Fibroblast of mammary gland (primary cell): Measurements from ENCODE around the gene MOSMO.
"Not testable (repeated sequence)": the region's sequence is repeated elsewhere in the genome, so short reads cannot be mapped to it uniquely, and the experiment has no call there.

ENCODE experiments used
- DNase-seq: peaks from one replicate; pipeline ENCODE4 v3.0.0-alpha.2; 2010; ENCODE audit warnings: low read depth
- H3K4me3 ChIP-seq: 2 replicates; pipeline ENCODE4 v1.5.1; 2011; ENCODE audit warnings: low read depth, mild to moderate bottlenecking, low read length, moderate library complexity; ENCODE audit not compliant: control insufficient read depth
- TF ChIP-seq, protein P1 (sequence below): conservative IDR thresholded peaks from 2 replicates; pipeline ENCODE4 v1.5.1; 2011; ENCODE audit warnings: low read depth, low read length, inconsistent platforms; ENCODE audit not compliant: control insufficient read depth, insufficient read depth

MOSMO gene

DNA sequence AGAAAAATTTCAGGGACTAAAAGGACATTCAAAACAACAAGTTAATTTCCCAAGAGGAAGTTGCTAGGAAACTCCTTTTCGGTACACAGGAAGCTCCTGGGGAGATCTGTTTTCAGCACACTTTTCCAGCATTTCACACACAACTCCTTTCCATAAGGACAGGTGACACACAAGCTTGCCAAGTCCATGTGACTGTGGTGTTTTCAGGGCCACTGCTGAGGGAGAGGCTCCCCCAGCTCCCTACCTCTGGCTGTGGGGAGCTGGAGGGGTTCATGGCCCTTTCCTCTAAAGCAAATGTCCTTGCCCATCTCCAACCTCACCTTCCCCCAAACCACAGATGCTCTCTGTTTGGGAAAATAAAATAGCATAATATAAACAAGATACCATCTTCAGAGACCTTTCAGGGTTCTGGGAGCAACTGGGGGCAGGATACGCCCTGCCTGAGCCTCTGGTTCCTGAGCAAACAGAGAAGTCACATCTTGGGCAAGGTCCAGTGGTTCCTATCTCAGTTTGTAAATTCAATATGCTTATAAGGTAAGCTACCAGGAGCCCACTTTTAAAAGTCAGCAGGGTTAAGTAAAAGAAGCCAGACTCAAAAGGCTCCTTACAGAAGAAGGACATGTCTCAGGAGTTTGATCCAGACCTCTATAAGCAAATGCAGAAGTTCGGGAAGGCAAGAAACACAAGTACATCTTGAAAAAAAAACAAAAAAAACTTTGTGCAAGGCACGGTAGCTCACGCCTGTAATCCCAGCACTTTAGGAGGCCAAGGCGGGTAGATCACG lies 10.0 kb upstream of the MOSMO start:
- DNase-seq, result no peak
- H3K4me3 ChIP-seq, result no peak overlapping the region
- TF ChIP-seq, protein P1, sequence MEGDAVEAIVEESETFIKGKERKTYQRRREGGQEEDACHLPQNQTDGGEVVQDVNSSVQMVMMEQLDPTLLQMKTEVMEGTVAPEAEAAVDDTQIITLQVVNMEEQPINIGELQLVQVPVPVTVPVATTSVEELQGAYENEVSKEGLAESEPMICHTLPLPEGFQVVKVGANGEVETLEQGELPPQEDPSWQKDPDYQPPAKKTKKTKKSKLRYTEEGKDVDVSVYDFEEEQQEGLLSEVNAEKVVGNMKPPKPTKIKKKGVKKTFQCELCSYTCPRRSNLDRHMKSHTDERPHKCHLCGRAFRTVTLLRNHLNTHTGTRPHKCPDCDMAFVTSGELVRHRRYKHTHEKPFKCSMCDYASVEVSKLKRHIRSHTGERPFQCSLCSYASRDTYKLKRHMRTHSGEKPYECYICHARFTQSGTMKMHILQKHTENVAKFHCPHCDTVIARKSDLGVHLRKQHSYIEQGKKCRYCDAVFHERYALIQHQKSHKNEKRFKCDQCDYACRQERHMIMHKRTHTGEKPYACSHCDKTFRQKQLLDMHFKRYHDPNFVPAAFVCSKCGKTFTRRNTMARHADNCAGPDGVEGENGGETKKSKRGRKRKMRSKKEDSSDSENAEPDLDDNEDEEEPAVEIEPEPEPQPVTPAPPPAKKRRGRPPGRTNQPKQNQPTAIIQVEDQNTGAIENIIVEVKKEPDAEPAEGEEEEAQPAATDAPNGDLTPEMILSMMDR, result no peak

GRCh38 chr16:22001591-22001990 lies 6.3 kb upstream of the MOSMO start:
- TF ChIP-seq, protein P1, result no peak
- peak; percentile 80 for DNase-seq
- H3K4me3 ChIP-seq, result no peak overlapping the region

- peak; percentile 36 for DNase-seq
- H3K4me3 ChIP-seq, result not testable (repeated sequence)
Observed at GRCh38 chr16:22002047-22002446, 5.9 kb upstream of the MOSMO start.

GRCh38 chr16:22003195-22003594 lies 4.7 kb upstream of the MOSMO start:
- TF ChIP-seq, protein P1, result no peak
- no peak for DNase-seq
- no peak overlapping the region for H3K4me3 ChIP-seq

- TF ChIP-seq, protein P1, result no peak
- H3K4me3 ChIP-seq, result no peak overlapping the region
- no peak for DNase-seq
Observed at GRCh38 chr16:22004341-22004740, 3.6 kb upstream of the MOSMO start.

DNA sequence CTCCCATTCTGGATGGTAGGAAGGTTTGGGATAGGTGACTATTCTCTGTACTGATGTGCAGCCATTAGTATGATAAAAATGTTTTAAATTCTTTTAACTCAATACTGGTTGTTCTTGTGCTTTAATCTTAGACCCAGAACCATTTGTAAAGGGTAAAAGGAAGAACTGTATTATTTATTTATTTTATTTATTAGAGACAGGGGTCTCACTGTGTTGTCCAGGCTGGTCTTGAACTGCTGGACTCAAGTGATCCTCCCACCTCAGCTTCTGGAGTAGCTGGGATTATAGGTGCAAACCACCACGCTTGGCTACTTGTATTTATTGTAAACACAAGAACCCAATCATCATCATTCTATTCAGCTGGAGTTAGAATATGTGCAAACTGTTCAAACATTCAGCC lies 2.2 kb upstream of the MOSMO start:
- TF ChIP-seq, protein P1, result no peak
- H3K4me3 ChIP-seq, result no peak overlapping the region
- no peak for DNase-seq

GRCh38 chr16:22006636-22007035 lies 1.3 kb upstream of the MOSMO start:
- no peak overlapping the region for H3K4me3 ChIP-seq
- TF ChIP-seq, protein P1, result no peak
- DNase-seq, result no peak
